HPDE6-E6E7 (cell line): ENCODE results near the gene WFDC12.

Experiments used
- DNase-seq: peaks from one replicate; pipeline ENCODE4 v3.0.0; 2011; ENCODE audit warnings: missing footprints; ENCODE audit errors: extremely low spot score

The WFDC12 gene

GRCh38 chr20:45115386-45115774, 8.9 kb downstream of the WFDC12 start:
- DNase-seq: no peak

DNA sequence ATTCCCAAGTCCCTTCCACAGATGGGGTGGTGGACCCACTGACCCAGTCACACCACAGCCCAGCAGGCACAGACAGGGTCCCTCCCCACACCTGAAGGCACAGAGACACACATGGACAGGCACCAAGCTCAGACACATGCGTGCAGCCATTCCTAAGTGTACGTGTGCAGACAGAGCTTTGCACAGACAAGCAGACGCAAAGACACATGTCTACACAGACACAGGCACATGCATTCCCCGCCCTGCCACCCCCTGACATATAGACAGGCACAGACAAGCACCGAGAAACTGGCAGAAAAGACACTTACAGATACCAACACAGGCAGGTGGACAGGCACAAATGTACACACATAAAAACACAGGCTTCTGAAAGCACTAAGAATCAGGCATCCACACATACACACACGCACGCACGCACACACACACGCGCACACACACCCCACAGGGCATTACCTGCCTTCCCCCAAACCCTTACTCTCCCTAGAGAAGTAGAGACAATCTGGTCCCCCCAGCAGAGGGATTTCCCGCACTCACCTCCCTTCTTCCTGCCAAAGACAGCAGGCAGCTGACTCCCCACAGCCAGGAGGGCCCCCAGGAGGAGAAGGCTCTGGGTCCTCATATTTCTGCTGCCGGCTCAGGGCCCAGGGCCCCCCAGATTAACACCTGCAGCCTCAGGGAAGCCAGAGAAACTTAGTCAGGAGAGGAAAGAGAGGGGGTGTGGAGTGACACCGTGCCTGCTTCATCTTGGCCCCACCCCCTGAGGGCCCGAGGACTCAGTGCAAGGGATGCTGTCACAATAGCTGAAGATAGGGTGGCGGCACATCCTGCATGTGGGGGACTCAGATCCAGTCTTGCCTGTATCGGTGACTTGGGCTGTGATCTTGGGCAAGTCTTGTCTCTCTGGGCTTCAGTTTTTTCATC, 9.5 kb downstream of the WFDC12 start, which contains the start of gene WFDC5:
WFDC5 (minus strand) TSS at position 710 of the 921 bp plus-strand sequence; CDS start at position 619, 91 bp downstream.
- peak; percentile 84 for DNase-seq

DNA sequence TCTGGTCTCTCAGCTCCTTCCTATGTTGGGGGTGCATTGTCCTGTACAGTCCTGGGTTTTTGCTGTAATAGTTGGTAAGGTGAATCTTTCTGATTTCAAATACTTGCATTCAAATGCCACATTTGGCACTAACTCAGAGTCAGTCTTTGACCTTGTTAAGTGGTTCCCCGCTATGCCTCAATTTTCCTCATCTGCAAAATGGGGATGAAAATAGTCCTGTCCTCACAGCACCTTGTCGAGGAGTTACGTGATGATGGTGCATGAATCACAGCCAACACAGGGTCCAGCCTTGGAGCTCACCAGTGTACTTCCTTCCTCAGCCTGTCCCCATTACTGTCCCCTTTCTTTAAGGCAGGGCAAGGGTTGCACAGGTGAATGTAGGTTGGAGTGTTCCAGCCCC, 10.4 kb downstream of the WFDC12 start:
- DNase-seq: no peak

DNA sequence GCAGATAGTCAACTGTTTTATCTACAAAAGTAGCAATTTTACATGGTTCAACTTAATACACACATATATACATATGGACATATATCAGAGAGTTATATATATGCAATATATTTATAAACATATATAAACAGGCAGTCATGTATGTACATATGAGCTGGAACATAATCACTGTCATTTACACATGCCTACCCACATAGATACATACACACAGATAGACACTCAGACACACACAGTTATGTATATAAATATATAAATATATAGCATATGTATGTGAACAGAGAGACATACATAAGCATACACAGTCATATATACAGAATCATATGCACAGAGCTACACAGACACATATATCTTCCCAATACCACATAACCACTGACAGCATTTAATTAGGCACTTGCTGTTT, 11.5 kb downstream of the WFDC12 start:
- no peak for DNase-seq

- DNase-seq: no peak
Observed at GRCh38 chr20:45111799-45112471, 12.3 kb downstream of the WFDC12 start.

GRCh38 chr20:45111285-45111684, 13.0 kb downstream of the WFDC12 start:
- no peak for DNase-seq

DNA sequence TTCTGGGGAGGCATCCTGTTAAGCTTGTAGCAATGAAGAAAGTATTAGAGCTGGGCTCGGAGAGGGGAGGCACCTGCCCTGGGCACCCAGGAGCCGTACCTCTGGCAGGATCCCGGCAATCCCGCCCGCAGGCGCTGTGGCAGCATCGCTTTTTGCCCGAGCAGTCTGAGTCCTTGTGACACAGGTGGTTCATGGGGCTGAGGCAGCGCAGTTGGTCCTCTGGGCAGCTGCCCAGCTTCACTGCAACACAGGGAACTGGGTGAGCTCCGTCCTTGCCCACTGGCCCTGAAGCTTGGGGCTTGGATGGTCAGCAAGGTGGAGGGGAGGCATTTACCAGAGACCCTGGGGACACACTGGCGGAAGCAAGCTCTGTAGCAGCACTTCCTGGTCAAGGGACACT, 14.0 kb downstream of the WFDC12 start:
- no peak for DNase-seq

GRCh38 chr20:45109634-45110033, 14.6 kb downstream of the WFDC12 start:
- DNase-seq: no peak

DNA sequence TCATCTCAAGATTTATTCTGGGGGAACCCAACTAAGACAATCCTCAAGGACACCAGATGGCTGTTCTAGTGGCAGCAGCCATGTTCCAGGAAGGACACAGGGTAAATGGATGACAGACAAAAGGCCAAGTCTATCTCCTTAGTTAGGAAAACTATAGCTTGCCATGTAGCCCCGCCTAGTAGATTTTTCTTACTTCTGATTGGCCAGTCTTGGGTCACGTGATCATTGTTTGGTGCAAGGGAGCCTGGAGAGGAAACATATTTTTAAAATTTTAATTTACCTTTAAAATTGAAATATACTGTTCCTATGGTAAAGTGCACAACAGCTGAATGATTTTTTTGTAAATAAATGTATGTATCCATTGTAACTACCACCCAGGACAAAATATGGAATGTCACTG, 18.9 kb downstream of the WFDC12 start:
- no peak for DNase-seq

DNA sequence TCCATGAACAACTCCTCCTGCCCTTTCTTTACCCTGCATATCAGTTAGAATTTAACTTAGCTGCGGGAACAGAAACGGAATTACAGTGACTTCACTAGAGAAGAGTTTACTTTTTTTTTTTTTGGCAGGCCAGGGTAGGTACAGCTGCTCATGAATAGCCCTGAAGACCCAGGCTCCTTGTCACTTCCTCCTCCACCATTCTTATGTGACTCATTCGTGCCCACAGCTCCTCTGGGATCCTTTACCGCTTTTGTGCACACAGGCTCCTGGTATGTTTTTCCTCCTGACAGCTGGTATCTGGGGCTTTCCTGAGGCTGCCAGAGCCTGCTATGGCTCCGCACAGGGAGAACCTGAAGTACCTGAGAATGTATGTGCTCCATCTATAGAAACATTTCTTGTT, 19.5 kb downstream of the WFDC12 start:
- DNase-seq: peak; percentile 84

DNA sequence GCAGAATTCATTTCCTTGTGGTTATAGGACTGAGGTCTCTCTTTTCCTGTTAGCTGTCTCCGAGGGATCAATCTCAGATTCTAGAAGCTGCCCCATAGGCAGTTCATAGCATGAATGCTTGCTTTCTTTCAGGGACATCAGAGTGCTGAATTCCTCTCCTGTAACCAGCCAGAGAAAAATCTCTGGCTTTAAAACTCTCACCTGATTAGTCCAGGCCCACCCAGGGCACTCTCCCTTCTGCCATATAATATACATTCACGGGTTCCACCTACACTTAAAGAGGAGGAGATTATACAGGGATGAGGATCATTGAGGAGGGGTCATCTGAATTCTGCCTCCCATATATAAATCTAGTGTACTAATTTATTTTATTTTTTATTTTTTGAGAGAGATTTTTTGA, 21.2 kb downstream of the WFDC12 start:
- DNase-seq: no peak

GRCh38 chr20:45101333-45101850, 22.9 kb downstream of the WFDC12 start:
- DNase-seq: no peak

DNA sequence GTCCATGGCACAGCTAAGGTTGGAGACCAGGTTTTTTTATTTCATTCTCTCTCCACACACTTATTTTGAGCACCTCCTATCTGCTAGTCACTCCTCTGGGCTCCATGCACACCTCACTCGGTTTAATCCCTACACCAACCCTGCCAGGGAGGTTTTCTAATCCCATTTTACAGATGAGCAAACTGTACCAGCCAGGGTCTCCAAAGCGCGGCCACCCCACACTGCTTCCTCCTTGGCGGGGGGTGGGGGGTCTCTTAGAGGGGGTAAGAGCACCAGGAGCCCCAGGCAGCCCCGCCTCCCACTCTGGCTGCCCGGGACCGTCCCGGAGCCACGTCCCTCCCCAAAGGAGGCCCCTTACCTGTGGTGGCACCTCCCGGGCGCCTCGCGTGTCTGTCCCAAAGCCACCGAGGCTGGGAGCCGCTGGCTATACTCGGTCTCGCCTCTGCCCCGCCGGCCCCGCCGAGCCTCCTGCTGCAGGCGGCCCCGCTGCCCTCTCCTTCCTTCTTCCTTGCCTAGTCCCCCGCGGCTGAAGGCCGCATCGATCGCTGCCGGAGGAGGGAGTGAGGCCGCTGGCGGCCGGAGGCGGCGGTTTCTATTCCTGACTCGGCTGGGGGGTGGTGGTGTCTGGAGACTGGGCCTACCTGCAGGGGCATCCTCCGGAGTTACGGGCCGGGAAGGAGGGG, 23.6 kb downstream of the WFDC12 start, which contains the start of gene KCNS1:
KCNS1 (minus strand) TSS at position 565 of the 683 bp plus-strand sequence. CDS start 1,891 bp downstream, outside the sequence.
- peak; percentile 68 for DNase-seq

DNA sequence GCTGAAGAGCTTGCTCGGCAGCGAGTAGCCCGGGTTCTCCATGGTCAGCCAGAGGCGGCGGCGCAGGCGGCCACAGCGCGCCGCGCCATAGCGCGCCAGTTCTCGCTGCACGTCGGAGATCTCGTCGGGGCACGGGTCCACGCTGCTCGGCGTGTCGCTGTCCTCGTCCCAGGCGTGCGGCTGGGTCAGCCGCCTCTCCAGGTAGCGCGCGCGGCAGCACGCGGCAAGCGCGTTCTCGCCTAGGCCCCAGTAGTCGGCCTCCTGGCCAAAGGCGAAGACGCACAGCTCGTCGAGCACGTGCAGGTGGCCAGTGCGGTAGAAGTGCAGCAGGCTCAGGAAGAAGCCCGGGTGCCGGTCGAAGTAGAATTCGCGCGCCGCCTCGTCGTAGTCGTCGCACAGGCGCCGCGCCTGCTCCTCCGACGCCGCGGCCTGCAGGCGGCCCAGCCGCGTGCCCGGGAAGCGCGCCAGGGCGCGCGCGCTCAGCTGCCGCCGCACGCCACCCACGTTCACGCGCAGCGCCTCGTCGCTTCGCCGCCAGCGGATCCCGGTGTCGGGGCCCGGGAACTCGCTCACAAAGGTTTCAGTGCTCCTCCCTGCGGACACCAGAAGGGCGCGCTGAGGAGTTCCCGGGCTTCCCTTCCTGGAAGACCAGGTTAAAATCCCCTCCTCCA, 26.0 kb downstream of the WFDC12 start:
- no peak for DNase-seq

DNA sequence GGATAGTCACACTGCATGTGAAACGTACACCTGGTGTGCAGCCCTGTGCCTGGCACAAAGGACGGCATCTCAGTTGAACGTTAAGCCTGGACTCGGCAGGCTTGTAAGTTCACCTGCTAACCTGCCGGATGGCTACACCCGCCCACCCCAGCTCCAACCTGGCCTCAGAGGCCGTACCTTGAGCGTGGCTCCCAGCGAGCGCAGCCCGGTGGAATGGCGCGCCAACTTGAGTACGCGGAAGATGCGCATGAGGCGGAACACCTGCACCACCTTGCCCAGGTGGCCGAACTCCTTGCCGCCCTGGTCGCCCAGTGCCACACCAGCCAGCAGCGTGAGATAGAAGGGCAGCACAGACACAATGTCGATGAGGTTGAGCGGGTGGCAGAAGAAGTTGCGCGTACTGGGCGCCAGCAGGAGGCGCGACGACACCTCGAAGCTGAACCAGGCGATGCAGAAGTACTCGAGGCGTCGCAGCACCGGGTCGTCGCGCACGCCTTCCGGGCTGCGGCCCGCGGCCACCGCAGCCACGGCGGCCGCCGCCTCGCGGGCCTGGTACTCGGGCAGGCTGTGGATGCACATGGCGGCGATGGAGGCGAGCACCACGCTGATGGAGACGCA, 26.7 kb downstream of the WFDC12 start:
- no peak for DNase-seq

GRCh38 chr20:45096781-45097180, 27.5 kb downstream of the WFDC12 start:
- no peak for DNase-seq

DNA sequence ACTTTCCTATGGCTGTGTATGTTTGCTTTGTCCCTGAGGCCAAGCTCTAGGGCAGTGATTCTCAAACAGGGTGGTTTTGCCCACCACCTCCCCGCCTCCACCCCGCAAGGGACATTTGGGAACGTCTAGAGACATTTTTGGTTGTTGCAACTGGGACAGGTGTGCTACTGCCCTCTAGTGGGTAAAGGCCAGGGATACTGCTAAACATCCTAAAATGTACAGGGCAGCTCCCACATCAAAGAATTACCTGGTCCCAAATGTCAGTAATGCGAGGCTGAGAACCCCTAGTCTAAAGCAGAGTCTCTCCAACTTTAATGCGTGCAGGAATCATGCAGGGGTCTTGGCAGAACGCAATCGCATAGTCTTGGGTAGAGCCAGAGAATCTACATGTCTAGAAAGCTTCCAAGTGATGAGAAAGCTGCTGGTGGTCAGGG, 28.4 kb downstream of the WFDC12 start:
- DNase-seq: peak; percentile 57

DNA sequence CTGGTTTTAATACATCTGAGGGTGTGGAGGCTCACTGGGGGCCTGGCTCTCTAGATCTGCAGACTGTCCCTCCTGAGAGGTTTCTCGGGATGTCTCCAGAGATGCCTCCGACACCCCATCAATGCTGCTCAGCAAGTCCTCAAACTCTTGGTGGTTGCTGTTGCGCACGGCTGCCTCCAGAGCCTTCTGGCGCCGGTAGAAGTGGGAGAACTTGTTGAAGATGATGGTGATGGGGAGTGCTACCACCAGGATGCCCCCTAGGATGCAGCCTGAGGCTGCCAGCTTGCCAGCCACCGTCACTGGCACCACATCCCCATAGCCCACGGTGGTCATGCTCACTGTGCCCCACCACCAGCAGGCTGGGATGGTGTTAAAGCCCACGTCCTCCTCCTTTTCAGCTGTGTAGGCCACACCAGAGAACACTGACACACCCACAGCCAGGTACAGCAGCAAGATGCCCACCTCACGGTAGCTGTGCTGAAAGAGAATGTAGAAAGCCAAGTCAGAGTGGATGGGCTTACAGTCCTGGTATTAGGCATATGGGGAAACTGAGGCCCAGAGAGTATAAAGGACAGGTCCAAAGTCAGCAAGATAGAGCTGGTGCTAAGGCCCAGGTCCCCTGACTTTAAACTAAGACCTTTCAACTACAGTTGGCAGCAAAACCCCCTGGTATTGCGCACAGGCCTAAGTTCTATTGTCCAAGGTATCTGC, 29.2 kb downstream of the WFDC12 start:
- no peak for DNase-seq

- no peak for DNase-seq
Observed at GRCh38 chr20:45094201-45094600, 30.1 kb downstream of the WFDC12 start.

DNA sequence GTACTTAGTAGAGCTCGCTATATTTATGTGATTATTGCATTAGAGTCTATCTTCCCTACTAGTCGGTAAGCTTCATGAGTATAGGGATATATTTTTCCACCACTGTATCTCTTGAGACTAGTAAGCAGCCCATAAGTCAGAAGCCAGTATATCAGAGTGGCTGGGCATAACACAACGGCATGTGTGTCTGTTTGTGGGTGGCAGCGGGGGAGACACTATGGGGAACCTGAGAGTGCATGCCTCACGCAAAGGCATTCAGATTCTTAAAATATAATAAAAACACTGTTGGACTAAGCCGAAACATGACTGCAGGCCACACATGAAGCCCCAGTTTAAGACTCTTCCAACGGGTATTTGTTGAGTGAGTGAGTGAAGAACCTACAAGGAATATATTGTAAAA, 31.4 kb downstream of the WFDC12 start:
- no peak for DNase-seq
